ENCODE results near the gene MATR3. TPM values are rescaled to one million over a fixed set of nuclear protein-coding genes. Genes with fewer than 3 reads are reported as not detected.

The MATR3 gene
- total RNA-seq, 2 experiments from 2014 or later: 376 to 401 TPM

- Histone ChIP-seq H3K27ac (ENCODE audit: low read depth in 1 of 2, low read length in 2 of 2) (no peak overlapping the region), H3K36me3 (ENCODE audit: insufficient read depth, low read length) (no peaks in the 10 kb centered on the region), H3K4me1 (ENCODE audit: insufficient read depth, low read length) (peaks cover under 1% of the 10 kb centered on the region), H3K4me3 (ENCODE audit: low read length) (no peak overlapping the region), H3K9me3 (ENCODE audit: control insufficient read depth in 1 of 2, insufficient read depth in 1 of 2, low read length in 2 of 2) (peaks cover 0 to 5% of the 10 kb centered on the region in 2 experiments), H3K27me3 (ENCODE audit: control insufficient read depth in 1 of 2, insufficient read depth in 2 of 2, low read length in 2 of 2) (no peaks in the 10 kb centered on the region)
- intact Hi-C loops (cut with DNase I, micrococcal nuclease): no loop called here
- ATAC-seq (ENCODE audit: poor library complexity): no peak
- TF ChIP-seq CTCF (IDR thresholded peaks at IDR 0.05): no peak
- Mint-ChIP-seq H3K36me3 (ENCODE audit: low read depth) (peaks cover 9% of the 10 kb centered on the region), H3K4me3 (no peak overlapping the region), H3K9me3 (no peaks in the 10 kb centered on the region), H3K4me1 (ENCODE audit: low read depth) (no peaks in the 10 kb centered on the region), H3K27ac (no peak overlapping the region), H3K27me3 (no peaks in the 10 kb centered on the region)
- CTCF ChIA-PET: no interaction called here
- POLR2A ChIA-PET: no interaction called here
- DNase-seq: peak in 1 of 14 experiments; percentile 22
Observed at GRCh38 chr5:139378941-139379361, 85.4 kb downstream of the MATR3 start.

GRCh38 chr5:139379626-139380449, 86.3 kb downstream of the MATR3 start:
- Mint-ChIP-seq H3K4me1 (ENCODE audit: low read depth) (peaks cover 6% of the 10 kb centered on the region), H3K27me3 (no peaks in the 10 kb centered on the region), H3K4me3 (no peak overlapping the region), H3K27ac (no peak overlapping the region), H3K9me3 (no peaks in the 10 kb centered on the region), H3K36me3 (ENCODE audit: low read depth) (peaks cover 4% of the 10 kb centered on the region)
- Histone ChIP-seq H3K9me3 (ENCODE audit: control insufficient read depth in 1 of 2, insufficient read depth in 1 of 2, low read length in 2 of 2) (peaks cover 0 to 5% of the 10 kb centered on the region in 2 experiments), H3K4me3 (ENCODE audit: low read length) (no peak overlapping the region), H3K36me3 (ENCODE audit: insufficient read depth, low read length) (no peaks in the 10 kb centered on the region), H3K27ac (ENCODE audit: low read depth in 1 of 2, low read length in 2 of 2) (no peak overlapping the region), H3K4me1 (ENCODE audit: insufficient read depth, low read length) (peaks cover 9% of the 10 kb centered on the region), H3K27me3 (ENCODE audit: control insufficient read depth in 1 of 2, insufficient read depth in 2 of 2, low read length in 2 of 2) (no peaks in the 10 kb centered on the region)
- TF ChIP-seq CTCF (IDR thresholded peaks at IDR 0.05): no peak
- ChIA-PET CTCF (no interaction called here), POLR2A (interaction anchor here (0.6 to 1.5 kb wide), 2 partner anchors 18 to 24 kb away, joined by 3 read pairs; partner anchors contain the start of gene SPATA24)
- ATAC-seq (ENCODE audit: poor library complexity) (no peak), DNase-seq (peak in 1 of 14 experiments; percentile 29)
- intact Hi-C loops (cut with DNase I, micrococcal nuclease): no loop called here

Other genes starting within 250 kb of the MATR3 start
- 1 to 10 TPM; 5.6 to 9.2 TPM for gene SIL1, start 95.4 kb upstream of the MATR3 start, total RNA-seq
- 100 to 1,000 TPM; 151 to 156 TPM for gene PAIP2, start 48.1 kb downstream of the MATR3 start, total RNA-seq
- gene SLC23A1, start 89.6 kb downstream of the MATR3 start, total RNA-seq: not detected
- under 1 TPM; 0.42 to 0.63 TPM for gene MZB1, start 96.2 kb downstream of the MATR3 start, total RNA-seq
- gene PROB1, start 101.4 kb downstream of the MATR3 start, total RNA-seq: under 1 TPM; 0.25 to 0.41 TPM
- 1 to 10 TPM; 3.0 to 3.9 TPM for gene SPATA24, start 110.3 kb downstream of the MATR3 start, total RNA-seq
- gene DNAJC18, start 145.8 kb downstream of the MATR3 start, total RNA-seq: 1 to 10 TPM; 7.5 to 8.7 TPM
- gene ECSCR, start 169.0 kb downstream of the MATR3 start, total RNA-seq: not detected
- under 1 TPM in 1 of 2 experiments, not detected in 1; 0.08 TPM for gene SMIM33, start 177.3 kb downstream of the MATR3 start, total RNA-seq
- 100 to 1,000 TPM; 155 to 168 TPM for gene STING1, start 189.0 kb downstream of the MATR3 start, total RNA-seq